HEK293 (cell line): ENCODE measurements around the gene PAX2.

Source experiments
- CTCF ChIA-PET: fragments of 350-600 bp; formaldehyde crosslinking; extraction: SDS; loops from one replicate; lab custom pipeline; 2021; ENCODE audit warnings: antibody characterized with exemption; lab: Yijun Ruan, JAX
- POLR2A ChIA-PET: fragments of 300-600 bp; formaldehyde crosslinking; extraction: SDS; loops from one replicate; lab custom pipeline; 2020; ENCODE audit warnings: antibody characterized with exemption, inconsistent platforms; lab: Yijun Ruan, JAX
- H3K27ac ChIP-seq: fragments of 200-500 bp; sonication (Bioruptor generic); 2 replicates; pipeline ENCODE4 v1.5.1; 2014; ENCODE audit warnings: low read depth, low read length, control low read depth, inconsistent platforms; ENCODE audit errors: extremely low read depth
- H3K36me3 ChIP-seq, 2 experiments: fragments of 200-500 bp in 1 of 2; sonication (Bioruptor generic) in 1 of 2; 1 replicate in 1 of 2; 2 replicates in 1 of 2; pipeline ENCODE4 v1.5.1; 2014 to 2017; ENCODE audit warnings: inconsistent platforms in 2 of 2, low read length in 2 of 2; ENCODE audit not compliant: control insufficient read depth in 2 of 2, insufficient read depth in 1 of 2
- H3K4me1 ChIP-seq: fragments of 200-500 bp; sonication (Bioruptor generic); 2 replicates; pipeline ENCODE4 v1.5.1; 2014; ENCODE audit warnings: mild to moderate bottlenecking, low read length, inconsistent platforms; ENCODE audit not compliant: control insufficient read depth, insufficient read depth
- H3K4me3 ChIP-seq: 2 replicates; pipeline ENCODE4 v1.5.1; 2011; ENCODE audit warnings: low read depth, mild to moderate bottlenecking, control low read depth, low read length, moderate library complexity
- H3K9me3 ChIP-seq: fragments of 200-500 bp; sonication (Bioruptor generic); 2 replicates; pipeline ENCODE4 v1.5.1; 2014; ENCODE audit warnings: low read depth, low read length, inconsistent platforms; ENCODE audit not compliant: control insufficient read depth, insufficient read depth
- EGR2 ChIP-seq: fragments of 450-650 bp; formaldehyde crosslinking; IDR thresholded peaks from 2 replicates; pipeline ENCODE4 v1.5.1; 2016; ENCODE audit warnings: low read depth, missing biosample characterization, missing genetic modification characterization
- GLI2 ChIP-seq: fragments of 450-650 bp; formaldehyde crosslinking; IDR thresholded peaks from 2 replicates; pipeline ENCODE4; 2017; ENCODE audit warnings: missing biosample characterization, missing genetic modification characterization, low read depth, borderline replicate concordance
- HOXA7 ChIP-seq: sonication (generic); formaldehyde crosslinking; IDR thresholded peaks from 2 replicates; pipeline ENCODE4 v1.8.1; 2022; ENCODE audit warnings: missing genetic modification reagents, borderline replicate concordance
- KLF10 ChIP-seq: fragments of 450-650 bp; IDR thresholded peaks from 2 replicates; pipeline ENCODE4 v1.5.1; 2018; ENCODE audit warnings: missing biosample characterization, mild to moderate bottlenecking, missing genetic modification characterization
- MEIS1 ChIP-seq: sonication (generic); formaldehyde crosslinking; IDR thresholded peaks from 2 replicates; pipeline ENCODE4 v1.8.1; 2022; ENCODE audit warnings: missing genetic modification reagents, mild to moderate bottlenecking, borderline replicate concordance
- MYNN ChIP-seq: fragments of 450-650 bp; formaldehyde crosslinking; IDR thresholded peaks from 2 replicates; pipeline ENCODE4 v1.5.1; 2016; ENCODE audit warnings: missing biosample characterization, missing genetic modification characterization, borderline replicate concordance
- OSR2 ChIP-seq: fragments of 450-650 bp; formaldehyde crosslinking; IDR thresholded peaks from 2 replicates; pipeline ENCODE4 v1.5.1; 2016; ENCODE audit warnings: missing biosample characterization, missing genetic modification characterization
- PRDM1 ChIP-seq: fragments of 450-650 bp; formaldehyde crosslinking; IDR thresholded peaks from 2 replicates; pipeline ENCODE4; 2016; ENCODE audit warnings: missing biosample characterization, missing genetic modification characterization
- REPIN1 ChIP-seq: fragments of 450-650 bp; formaldehyde crosslinking; IDR thresholded peaks from 2 replicates; pipeline ENCODE4 v1.5.1; 2017; ENCODE audit warnings: missing biosample characterization, missing genetic modification characterization, low read depth
- SALL2 ChIP-seq: fragments of 450-650 bp; formaldehyde crosslinking; IDR thresholded peaks from 2 replicates; pipeline ENCODE4 v1.5.0; 2017; ENCODE audit warnings: missing biosample characterization, mild to moderate bottlenecking, missing genetic modification characterization, borderline replicate concordance
- SCRT1 ChIP-seq: fragments of 450-650 bp; formaldehyde crosslinking; IDR thresholded peaks from 2 replicates; pipeline ENCODE4 v1.5.1; 2016; ENCODE audit warnings: missing biosample characterization, missing genetic modification characterization, borderline replicate concordance
- SP7 ChIP-seq: fragments of 450-650 bp; formaldehyde crosslinking; IDR thresholded peaks from 2 replicates; pipeline ENCODE4 v1.5.1; 2016; ENCODE audit warnings: missing biosample characterization, missing genetic modification characterization
- WT1 ChIP-seq: fragments of 450-650 bp; formaldehyde crosslinking; IDR thresholded peaks from 2 replicates; pipeline ENCODE4 v1.5.1; 2016; ENCODE audit warnings: missing biosample characterization, missing genetic modification characterization
- YY2 ChIP-seq: fragments of 450-650 bp; formaldehyde crosslinking; IDR thresholded peaks from 2 replicates; pipeline ENCODE4 v1.5.1; 2016; ENCODE audit warnings: missing biosample characterization, missing genetic modification characterization
- ZBTB10 ChIP-seq: fragments of 450-650 bp; formaldehyde crosslinking; IDR thresholded peaks from 2 replicates; pipeline ENCODE4 v1.5.1; 2016; ENCODE audit warnings: missing biosample characterization, missing genetic modification characterization
- ZBTB48 ChIP-seq: fragments of 450-650 bp; formaldehyde crosslinking; IDR thresholded peaks from 2 replicates; pipeline ENCODE4 v1.5.1; 2016; ENCODE audit warnings: missing biosample characterization, missing genetic modification characterization
- ZFHX2 ChIP-seq: fragments of 450-650 bp; formaldehyde crosslinking; conservative IDR thresholded peaks from 2 replicates; pipeline ENCODE4 v1.5.1; 2016; ENCODE audit warnings: missing biosample characterization, missing genetic modification characterization
- ZFP41 ChIP-seq: fragments of 450-650 bp; formaldehyde crosslinking; IDR thresholded peaks from 2 replicates; pipeline ENCODE4 v1.5.1; 2016; ENCODE audit warnings: missing biosample characterization, missing genetic modification characterization, borderline replicate concordance
- ZIC2 ChIP-seq: fragments of 450-650 bp; formaldehyde crosslinking; IDR thresholded peaks from 2 replicates; pipeline ENCODE4 v1.5.1; 2016; ENCODE audit warnings: missing biosample characterization, missing genetic modification characterization
- ZNF114 ChIP-seq: fragments of 450-650 bp; formaldehyde crosslinking; IDR thresholded peaks from 2 replicates; pipeline ENCODE4 v1.5.0; 2017; ENCODE audit warnings: missing biosample characterization, missing genetic modification characterization
- ZNF2 ChIP-seq: fragments of 450-650 bp; formaldehyde crosslinking; IDR thresholded peaks from 2 replicates; pipeline ENCODE4 v1.5.1; 2016; ENCODE audit warnings: missing biosample characterization, missing genetic modification characterization
- ZNF280D ChIP-seq: fragments of 450-650 bp; formaldehyde crosslinking; IDR thresholded peaks from 2 replicates; pipeline ENCODE4 v1.5.1; 2016; ENCODE audit warnings: missing biosample characterization, missing genetic modification characterization
- ZNF324 ChIP-seq: fragments of 450-650 bp; formaldehyde crosslinking; IDR thresholded peaks from 2 replicates; pipeline ENCODE4 v1.5.1; 2016; ENCODE audit warnings: missing biosample characterization, missing genetic modification characterization
- ZNF335 ChIP-seq: fragments of 450-650 bp; formaldehyde crosslinking; conservative IDR thresholded peaks from 2 replicates; pipeline ENCODE4 v1.5.1; 2016; ENCODE audit warnings: missing biosample characterization, missing genetic modification characterization
- ZNF354C ChIP-seq: fragments of 450-650 bp; formaldehyde crosslinking; IDR thresholded peaks from 2 replicates; pipeline ENCODE4 v1.5.1; 2016; ENCODE audit warnings: missing biosample characterization, missing genetic modification characterization, low read depth, borderline replicate concordance
- ZNF366 ChIP-seq: fragments of 450-650 bp; formaldehyde crosslinking; conservative IDR thresholded peaks from 2 replicates; pipeline ENCODE4 v1.5.1; 2016; ENCODE audit warnings: missing biosample characterization, missing genetic modification characterization
- ZNF416 ChIP-seq: fragments of 450-650 bp; formaldehyde crosslinking; IDR thresholded peaks from 2 replicates; pipeline ENCODE4 v1.5.1; 2016; ENCODE audit warnings: missing biosample characterization, missing genetic modification characterization
- ZNF488 ChIP-seq: fragments of 450-650 bp; formaldehyde crosslinking; IDR thresholded peaks from 2 replicates; pipeline ENCODE4 v1.5.1; 2016; ENCODE audit warnings: missing biosample characterization, missing genetic modification characterization
- ZNF513 ChIP-seq: fragments of 450-650 bp; IDR thresholded peaks from 2 replicates; pipeline ENCODE4 v1.5.1; 2018; ENCODE audit warnings: missing biosample characterization, missing genetic modification characterization
- ZNF701 ChIP-seq: fragments of 450-650 bp; formaldehyde crosslinking; IDR thresholded peaks from 2 replicates; pipeline ENCODE4 v1.5.1; 2016; ENCODE audit warnings: missing biosample characterization, missing genetic modification characterization
- ZNF747 ChIP-seq: fragments of 450-650 bp; formaldehyde crosslinking; IDR thresholded peaks from 2 replicates; pipeline ENCODE4 v1.5.1; 2016; ENCODE audit warnings: missing biosample characterization, missing genetic modification characterization
- ZNF791 ChIP-seq: fragments of 450-650 bp; formaldehyde crosslinking; IDR thresholded peaks from 2 replicates; pipeline ENCODE4 v1.5.1; 2016; ENCODE audit warnings: missing biosample characterization, missing genetic modification characterization

Gene PAX2

GRCh38 chr10:100803492-100803891 is 58.1 kb downstream of the PAX2 start:
- Histone ChIP-seq H3K27ac (no peak overlapping the region), H3K4me1 (0 out of 2 replicates have a peak, but pooled peaks cover 4% of the 10 kb centered on the region), H3K9me3 (no peaks in the 10 kb centered on the region), H3K36me3 (peaks cover 0 to 6% of the 10 kb centered on the region in 2 experiments; a peak in 1 of 3 replicates), H3K4me3 (no peak overlapping the region)
- ChIA-PET POLR2A (no interaction called here), CTCF (interaction anchor here (1.6 to 1.7 kb wide), 2 partner anchors 12 to 69 kb away, joined by 4 to 5 read pairs; no protein-coding TSS in a partner anchor)
- TF ChIP-seq ZNF488 (tag by site-specific recombination) (no peak), SP7 (tag by site-specific recombination) (no peak), MYNN (no peak), REPIN1 (tag by site-specific recombination) (no peak), HOXA7 (CRISPR knock-in tag) (no peak), ZNF791 (tag by site-specific recombination) (no peak), YY2 (tag by site-specific recombination) (no peak), SCRT1 (tag by site-specific recombination) (no peak), ZFP41 (tag by site-specific recombination) (no peak), ZIC2 (peak; percentile 36; the same call in 1 of the 2 replicates), ZNF366 (tag by site-specific recombination) (no peak), KLF10 (no peak), ZBTB48 (tag by site-specific recombination) (no peak), ZFHX2 (tag by site-specific recombination) (peak; percentile 92), ZNF324 (no peak), ZNF513 (tag by site-specific recombination) (no peak), WT1 (tag by site-specific recombination) (0 out of 2 replicates have a peak, but pooled peaks have one; percentile 49), ZNF416 (tag by site-specific recombination) (no peak), SALL2 (tag by site-specific recombination) (no peak), ZNF280D (tag by site-specific recombination) (no peak), ZNF747 (no peak), EGR2 (peak; percentile 97), ZBTB10 (no peak), ZNF2 (tag by site-specific recombination) (no peak), OSR2 (tag by site-specific recombination) (peak; percentile 40), MEIS1 (no peak), ZNF335 (tag by site-specific recombination) (no peak), ZNF701 (tag by site-specific recombination) (no peak; the same call in 1 of the 2 replicates), ZNF114 (no peak), ZNF354C (tag by site-specific recombination) (no peak), PRDM1 (tag by site-specific recombination) (no peak), GLI2 (tag by site-specific recombination) (no peak)
